Measurements from ENCODE around the gene ZNF845.
"Not testable (repeated sequence)": the region's sequence is repeated elsewhere in the genome, so short reads cannot be mapped to it uniquely, and the experiment has no call there.

ZNF845 gene

DNA sequence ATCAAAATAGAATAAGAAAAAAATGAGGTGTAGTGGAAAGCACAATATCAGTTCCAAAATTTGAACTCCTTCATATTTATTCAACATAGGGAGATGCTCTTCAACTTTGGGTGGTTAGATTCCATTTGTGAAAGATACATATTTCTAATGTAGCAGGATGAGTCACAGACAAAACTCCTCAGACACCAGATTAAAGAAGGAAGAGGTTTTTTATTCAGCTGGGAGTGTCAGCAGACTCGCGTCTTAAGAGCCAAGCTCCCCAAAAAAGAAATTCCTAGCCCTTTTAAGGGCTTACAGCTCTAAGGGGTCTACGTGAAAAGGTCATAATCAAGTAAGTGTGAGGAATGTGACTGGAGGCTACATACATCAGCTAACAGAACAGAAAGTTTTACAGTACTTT, 54.6 kb downstream of the ZNF845 start:
- no peak for DNase-seq

DNA sequence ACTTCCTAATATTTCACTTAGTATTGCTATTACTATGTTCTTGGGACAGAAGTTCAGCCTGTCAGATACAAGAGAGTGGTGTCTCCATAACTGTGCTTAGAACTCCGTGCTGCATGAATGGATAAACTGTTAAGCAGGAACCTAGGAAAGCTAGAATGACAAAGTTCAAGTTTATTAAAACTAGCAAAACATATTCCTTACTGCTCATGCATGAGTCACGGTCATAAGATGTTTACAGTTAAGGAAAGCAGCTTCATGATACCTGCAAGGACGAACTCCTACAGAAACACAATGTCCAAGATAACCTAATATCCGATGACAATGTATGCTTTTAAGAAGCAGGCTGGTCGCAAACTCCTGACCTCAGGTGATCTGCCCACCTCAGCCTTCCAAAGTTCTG, 55.4 kb downstream of the ZNF845 start:
- DNase-seq: no peak

DNA sequence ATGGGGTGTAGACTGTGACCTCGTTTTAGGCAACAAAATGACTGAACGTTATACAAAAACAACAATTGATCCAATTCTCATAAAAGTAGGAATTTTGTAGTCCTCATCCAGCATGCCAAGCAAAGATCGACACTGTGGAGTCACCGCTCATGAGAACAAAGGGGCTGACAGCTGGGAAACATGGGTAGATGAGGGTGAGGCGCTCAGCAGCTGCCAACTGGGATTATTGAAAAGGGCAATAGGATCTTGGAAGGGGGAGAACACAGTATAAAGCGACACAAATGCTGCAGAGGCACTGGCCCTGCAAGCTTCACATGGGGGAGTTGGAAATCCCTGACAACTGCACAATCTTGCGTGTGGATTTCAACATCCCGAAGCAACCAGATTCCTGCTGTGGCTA, 56.0 kb downstream of the ZNF845 start:
- no peak for DNase-seq

DNA sequence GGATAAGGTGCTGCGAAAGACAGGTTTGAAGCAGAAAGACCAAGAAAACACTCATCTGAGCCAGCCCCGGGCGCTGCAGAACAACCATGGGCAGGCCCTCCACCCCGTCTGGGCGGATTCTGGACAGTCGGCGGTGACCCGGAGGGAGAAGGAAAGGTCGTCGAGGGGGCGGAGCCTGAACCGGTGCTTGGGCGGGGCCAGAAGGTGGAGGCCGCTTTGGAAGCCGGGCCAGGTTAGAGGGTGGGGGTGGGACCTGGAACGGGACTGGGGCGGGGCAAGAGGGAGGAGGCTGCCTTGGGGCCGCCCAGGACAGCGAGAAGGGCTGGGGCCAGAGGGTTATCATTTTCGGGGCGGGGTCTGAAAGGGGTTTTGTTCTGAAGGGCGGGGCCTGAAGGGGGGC, 56.4 kb downstream of the ZNF845 start:
- DNase-seq: no peak

DNA sequence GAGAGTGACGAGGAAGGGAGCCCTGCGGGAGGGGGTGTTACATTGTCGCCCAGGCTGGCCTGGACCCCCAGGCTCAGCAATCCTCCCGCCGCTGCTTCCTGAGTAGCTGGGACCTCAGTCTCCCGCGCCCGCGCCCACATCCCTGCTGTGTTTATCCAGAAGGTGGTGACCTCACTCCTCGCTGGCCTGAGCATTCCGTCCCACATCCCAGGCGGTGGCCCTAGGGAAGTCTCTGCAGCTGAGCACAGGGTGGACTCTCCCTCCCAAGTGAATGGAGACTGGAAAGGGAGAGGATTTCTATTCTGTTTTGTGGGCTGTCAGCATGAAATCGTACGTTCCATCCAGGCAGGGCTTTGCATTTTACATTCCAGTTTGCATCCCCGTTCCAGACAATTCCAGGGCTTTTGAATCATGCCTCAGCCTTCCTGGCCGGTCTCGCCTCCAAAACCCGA, 61.0 kb downstream of the ZNF845 start:
- DNase-seq: no peak

DNA sequence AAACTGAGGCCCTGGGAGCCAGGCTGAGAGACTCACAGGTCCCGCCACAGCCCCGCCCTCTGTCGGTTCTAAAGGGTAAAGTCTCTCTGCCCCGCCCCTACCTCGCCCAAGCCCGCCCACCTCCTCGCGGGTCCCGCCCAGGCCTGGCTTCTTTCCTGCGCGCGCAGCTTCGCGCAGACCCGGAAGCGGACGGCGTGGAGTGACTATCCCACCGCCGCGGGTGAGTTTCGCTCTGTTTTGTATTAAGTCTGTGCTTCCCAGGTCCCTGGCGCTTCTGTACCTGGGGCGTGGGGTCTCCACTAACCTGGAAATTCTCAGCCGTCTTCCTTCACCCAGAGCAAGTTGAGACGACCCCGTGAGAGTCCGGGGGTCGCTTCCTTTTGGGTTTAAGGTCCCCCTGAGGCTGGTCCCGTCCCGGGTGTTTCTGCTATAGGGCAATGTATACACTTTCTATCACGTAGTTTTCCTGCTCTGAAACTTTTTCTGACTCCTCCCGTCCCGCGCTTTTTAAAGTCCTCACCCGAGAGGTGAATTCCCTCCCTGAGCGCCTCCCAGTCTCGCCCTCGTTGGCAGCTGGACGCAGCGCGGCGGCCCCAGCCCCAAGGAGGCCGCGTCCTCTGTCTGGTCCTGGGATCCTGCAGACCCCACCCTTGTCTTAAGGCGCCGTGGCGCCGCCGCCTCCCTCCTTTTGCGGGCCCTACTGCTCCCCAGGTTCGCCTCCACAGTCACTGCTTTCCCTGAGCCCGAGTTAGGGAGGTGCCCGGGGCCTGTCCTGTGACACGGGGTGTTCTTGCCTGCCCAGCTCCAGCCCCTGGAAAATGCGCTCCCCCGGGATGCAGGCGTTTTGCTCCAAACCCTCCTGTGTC, 61.7 kb downstream of the ZNF845 start, which contains the start of gene ZNF765:
TSS of gene ZNF765 (plus strand) at position 176 of the 866 bp plus-strand sequence. CDS start 2,867 bp downstream, outside the sequence.
- DNase-seq: peak; percentile 66 to 79

DNA sequence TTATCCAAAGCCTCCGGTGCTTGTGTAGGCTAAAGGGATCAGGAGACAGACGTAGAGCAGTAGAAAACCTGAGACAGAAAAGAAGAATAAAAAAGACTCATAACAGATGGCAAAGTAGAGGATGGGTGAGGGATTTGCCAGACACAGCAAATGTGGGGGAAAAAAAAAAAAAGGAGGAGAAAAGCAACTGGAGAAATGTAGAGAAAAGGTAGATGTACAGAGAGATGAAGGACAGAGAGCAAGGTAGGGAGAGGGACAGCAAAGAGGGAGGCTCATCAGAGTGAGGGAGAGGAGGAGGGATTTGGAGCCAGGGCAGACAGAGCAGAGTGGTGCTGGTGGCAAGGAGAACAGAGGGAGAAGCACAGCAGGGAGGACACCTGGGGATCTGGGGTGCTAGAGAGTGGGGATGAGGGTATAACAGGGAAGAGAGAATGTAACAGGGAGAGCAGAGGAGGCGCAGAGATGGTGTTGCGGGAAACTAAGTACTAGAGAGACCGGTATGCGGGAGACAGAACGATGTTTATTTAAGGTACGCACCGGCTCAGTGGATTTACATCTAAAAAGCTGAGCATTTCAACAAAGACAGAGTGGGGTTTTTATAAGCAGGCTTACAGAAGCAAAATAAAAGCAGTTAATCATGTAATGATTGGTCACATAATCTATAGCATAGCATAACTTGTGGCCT, 62.4 kb downstream of the ZNF845 start:
- not testable (repeated sequence) for DNase-seq

DNA sequence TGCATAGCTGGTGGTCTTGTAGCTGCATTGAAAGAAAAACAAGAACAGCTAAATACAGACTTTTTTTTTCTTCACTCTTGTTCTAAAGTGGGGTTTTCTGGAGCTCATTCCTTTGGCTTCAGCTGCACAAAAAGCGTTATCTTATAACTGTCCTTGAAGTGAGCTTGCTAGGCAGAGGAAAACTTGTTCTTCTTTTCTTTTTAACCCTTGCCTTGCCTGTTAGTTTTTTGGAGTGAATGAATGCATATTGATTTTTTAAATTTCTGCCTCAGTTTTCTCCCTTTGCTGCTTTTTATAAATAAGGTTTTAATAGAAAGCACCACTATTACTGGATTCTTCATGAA, 62.9 kb downstream of the ZNF845 start:
- no peak for DNase-seq

DNA sequence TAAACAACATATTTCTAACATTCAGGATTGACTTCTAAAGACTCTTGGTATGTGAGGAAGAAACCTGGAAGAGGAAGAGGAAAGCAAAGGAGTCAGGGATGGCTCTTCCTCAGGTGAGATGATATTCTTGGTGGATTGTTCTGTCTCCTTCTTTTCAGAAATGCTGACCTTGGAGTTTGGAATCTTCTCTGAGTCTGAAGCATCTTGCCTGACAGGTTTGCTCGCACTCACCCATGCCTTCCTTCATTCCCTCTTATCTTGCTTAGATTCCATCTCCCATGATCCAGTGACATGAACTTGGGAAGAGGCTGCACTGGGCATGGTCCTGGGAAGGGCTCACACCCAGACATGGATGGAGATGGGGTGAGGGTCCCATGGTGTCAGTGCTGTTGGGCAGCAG, 64.4 kb downstream of the ZNF845 start:
- not testable (repeated sequence) for DNase-seq

All from AML-193 (cell line).